Measurements from ENCODE around the gene KCNG2. TPM values are rescaled to one million over a fixed set of nuclear protein-coding genes. Genes with fewer than 3 reads are reported as not detected.
A peak's percentile ranks its signal among the peaks of the same experiment; 100 is the strongest.

Gene KCNG2
- total and polyA plus RNA-seq, 2 of the 8 experiments (the other 6 are each of a cell fraction or from before 2014, with no cell fraction given), result 0.19 to 0.74 TPM

- ChIA-PET POLR2A (ENCODE audit: partially characterized antibody) (no interaction called here), CTCF (ENCODE audit: partially characterized antibody) (interaction anchor here (0.6 kb wide), 1 partner anchor 777 kb away, joined by 3 read pairs; no protein-coding TSS in a partner anchor)
- H3K27ac ChIP-seq (ENCODE audit: low read depth, low read length), result no peak overlapping the region
- no peak overlapping the region for H2BK12ac ChIP-seq (ENCODE audit: low read depth, low read length)
- no peak overlapping the region for H2AFZ ChIP-seq (ENCODE audit: low read length)
- H3K14ac ChIP-seq (ENCODE audit: insufficient read length), result no peak overlapping the region
- H3K79me1 ChIP-seq (ENCODE audit: low read depth, low read length), result no peaks in the 10 kb centered on the region
- no peak overlapping the region for H2BK20ac ChIP-seq (ENCODE audit: low read length)
- H2BK120ac ChIP-seq (replicated peaks; ENCODE audit: low read depth, low read length), result no peak overlapping the region
- no peak overlapping the region for H4K91ac ChIP-seq (replicated peaks; ENCODE audit: insufficient read length, low read length)
- no peak overlapping the region for H3K23ac ChIP-seq (ENCODE audit: insufficient read length)
- peaks cover 2 to 16% (median 14%) of the 10 kb centered on the region in 4 experiments for H3K27me3 ChIP-seq (replicated peaks in 1 of 4; ENCODE audit: control insufficient read depth in 3 of 4, extremely low read depth in 1 of 4, insufficient read depth in 3 of 4, low read length in 3 of 4)
- H3K4me2 ChIP-seq (ENCODE audit: insufficient read depth in 1 of 2, low read depth in 2 of 2, low read length in 2 of 2), result no peak overlapping the region
- 95% methylated on average over 15 of the region's 15 CpGs; no CpG with 5 or more reads in 1 of the 2 experiments for WGBS, 2 experiments (ENCODE audit: extremely low coverage in 1 of 2, insufficient coverage in 1 of 2, insufficient read length in 1 of 2, insufficient replicate concordance in 2 of 2, low coverage in 1 of 2, low lambda C conversion rate in 2 of 2, missing lambda C conversion rate in 1 of 2)
- no peaks in the 10 kb centered on the region for H3K79me2 ChIP-seq (ENCODE audit: control insufficient read depth in 1 of 2, insufficient read depth in 2 of 2, low read length in 2 of 2)
- no peak overlapping the region for H2BK5ac ChIP-seq (ENCODE audit: low read depth, low read length)
- peaks cover 0 to 6% (median 2%) of the 10 kb centered on the region in 4 experiments; a peak in 5 of 7 replicates for H3K4me1 ChIP-seq (replicated peaks in 1 of 4; ENCODE audit: control insufficient read depth in 3 of 4, insufficient read depth in 4 of 4, low read length in 3 of 4)
- peaks cover 0 to 2% of the 10 kb centered on the region in 2 experiments for H4K20me1 ChIP-seq (replicated peaks in 1 of 2; ENCODE audit: control insufficient read depth in 1 of 2, insufficient read depth in 2 of 2, low read length in 2 of 2)
- H3K36me3 ChIP-seq (ENCODE audit: control insufficient read depth in 2 of 4, insufficient read depth in 4 of 4, low read length in 3 of 4), result no peaks in the 10 kb centered on the region
- no peak overlapping the region for H3K9ac ChIP-seq (replicated peaks in 1 of 4; ENCODE audit: extremely low read depth in 1 of 4, low read depth in 3 of 4, low read length in 3 of 4)
- no peak overlapping the region for H4K8ac ChIP-seq (ENCODE audit: extremely low read depth, insufficient read depth, low read length)
- no peak overlapping the region for H3K4me3 ChIP-seq (ENCODE audit: extremely low read depth in 1 of 4, insufficient read depth in 2 of 4, low read depth in 3 of 4, low read length in 4 of 4)
- H2BK15ac ChIP-seq (ENCODE audit: low read length), result no peak overlapping the region
- no peaks in the 10 kb centered on the region for H3K23me2 ChIP-seq (ENCODE audit: low read depth, low read length)
- H2AK5ac ChIP-seq (ENCODE audit: low read depth, low read length), result no peak overlapping the region
- peak overlapping the region; percentile 16 for H3K56ac ChIP-seq (replicated peaks; ENCODE audit: insufficient read length, low read depth, low read length)
- DNase-seq (ENCODE audit: low read depth in 1 of 2, low spot score in 2 of 2), result no peak
- H3K4ac ChIP-seq (replicated peaks; ENCODE audit: insufficient read length, low read depth, low read length), result no peak overlapping the region
- no peak for FAIRE-seq
- H3K18ac ChIP-seq (ENCODE audit: extremely low read depth, low read length), result no peak overlapping the region
- H4K5ac ChIP-seq (ENCODE audit: insufficient read length, low read depth, low read length), result no peak overlapping the region
- no peaks in the 10 kb centered on the region for H3K9me3 ChIP-seq (ENCODE audit: insufficient read depth in 2 of 2, low read depth in 1 of 2, low read length in 1 of 2)
- TF ChIP-seq YY1 (IDR thresholded peaks at IDR 0.05; ENCODE audit: low read depth, low read length) (no peak), KDM1A (IDR thresholded peaks at IDR 0.05; ENCODE audit: borderline replicate concordance, low read length) (no peak), NRF1 (IDR thresholded peaks at IDR 0.05; ENCODE audit: low read depth, low read length) (no peak), SAP30 (IDR thresholded peaks at IDR 0.05; ENCODE audit: insufficient read depth, insufficient replicate concordance, low read length) (no peak), SRF (IDR thresholded peaks at IDR 0.05; ENCODE audit: low read depth, low read length) (no peak), POLR2A (IDR thresholded peaks at IDR 0.05; ENCODE audit: control extremely low read depth in 1 of 2, low read depth in 2 of 2, low read length in 2 of 2) (no peak), GTF2F1 (IDR thresholded peaks at IDR 0.05; ENCODE audit: borderline replicate concordance, low read depth, low read length) (no peak), SP2 (IDR thresholded peaks at IDR 0.05; ENCODE audit: low read length) (no peak), CHD2 (IDR thresholded peaks at IDR 0.05; ENCODE audit: low read length) (no peak), TBP (IDR thresholded peaks at IDR 0.05; ENCODE audit: low read depth, low read length) (no peak), CEBPB (IDR thresholded peaks at IDR 0.05; ENCODE audit: low read depth, low read length) (no peak), SP1 (IDR thresholded peaks at IDR 0.05; ENCODE audit: low read depth, low read length) (no peak), EGR1 (IDR thresholded peaks at IDR 0.05; ENCODE audit: borderline replicate concordance, low read depth, low read length) (no peak), GABPA (IDR thresholded peaks at IDR 0.05; ENCODE audit: borderline replicate concordance, insufficient read depth, low read length) (no peak), MAFK (IDR thresholded peaks at IDR 0.05; ENCODE audit: low read depth, low read length) (no peak)
These were observed 6.5 kb downstream of the KCNG2 start for GRCh38 chr18:79804130-79804787.

Measured in H1 (cell line).